CD14-positive monocyte (primary cell): Measurements from ENCODE around the gene BMPR1B. TPM values are rescaled to one million over a fixed set of nuclear protein-coding genes. Genes with fewer than 3 reads are reported as not detected.

Experiments
- DNase-seq, 3 donors: peaks; one replicate each; pipeline ENCODE4 v3.0.0-alpha.2; 2011 to 2022
- H2AFZ ChIP-seq: 2 replicates; pipeline ENCODE4 v1.6.0; 2012; ENCODE audit warnings: mild to moderate bottlenecking, low read depth, low read length, inconsistent platforms; ENCODE audit not compliant: insufficient read depth, poor library complexity, severe bottlenecking
- H3K27ac ChIP-seq, 2 donors: 1 replicate in 1 of 2; 2 replicates in 1 of 2; pipeline ENCODE4 v1.5.1; 2012 to 2013; ENCODE audit warnings: low read length in 2 of 2, control low read depth in 1 of 2, inconsistent platforms in 1 of 2, low read depth in 1 of 2, mild to moderate bottlenecking in 1 of 2
- H3K27me3 ChIP-seq, 2 donors: one replicate each; pipeline versions ENCODE4 v1.6.0 to v1.6.1; 2011 to 2013; ENCODE audit warnings: low read length in 2 of 2; ENCODE audit not compliant: control insufficient read depth in 2 of 2, insufficient read depth in 2 of 2
- H3K36me3 ChIP-seq, 2 donors: replicated peaks in 1 of 2; 1 replicate in 1 of 2; 2 replicates in 1 of 2; pipeline versions ENCODE4 v1.5.1 to v1.6.1; 2012 to 2013; ENCODE audit warnings: low read length in 2 of 2, control low read depth in 1 of 2, inconsistent platforms in 1 of 2, mild to moderate bottlenecking in 1 of 2; ENCODE audit not compliant: insufficient read depth in 2 of 2, control insufficient read depth in 1 of 2
- H3K4me1 ChIP-seq, 2 donors: 1 replicate in 1 of 2; 2 replicates in 1 of 2; pipeline versions ENCODE4 v1.5.1 to v1.6.1; 2012 to 2013; ENCODE audit warnings: low read length in 2 of 2, control low read depth in 1 of 2, inconsistent platforms in 1 of 2, mild to moderate bottlenecking in 1 of 2, moderate library complexity in 1 of 2; ENCODE audit not compliant: insufficient read depth in 2 of 2, control insufficient read depth in 1 of 2
- H3K4me2 ChIP-seq: replicated peaks from 2 replicates; pipeline ENCODE3; 2012; ENCODE audit warnings: low read length, moderate library complexity, mild to moderate bottlenecking; ENCODE audit not compliant: poor library complexity, severe bottlenecking; ENCODE audit errors: extremely low read depth
- H3K4me3 ChIP-seq, 3 experiments: fragments of 200-600 bp in 1 of 3; sonication (generic) in 1 of 3; replicated peaks in 1 of 3; 1 replicate in 2 of 3; 2 replicates in 1 of 3; pipeline ENCODE4 v1.5.1; 2011 to 2013; ENCODE audit warnings: low read length in 3 of 3, mild to moderate bottlenecking in 3 of 3, control low read depth in 2 of 3, low read depth in 2 of 3, inconsistent platforms in 1 of 3, moderate library complexity in 1 of 3
- H3K79me2 ChIP-seq: 2 replicates; pipeline ENCODE4 v1.6.0; 2012; ENCODE audit warnings: mild to moderate bottlenecking, control low read depth, inconsistent platforms, low read length, moderate library complexity; ENCODE audit not compliant: insufficient read depth
- H3K9ac ChIP-seq: 2 replicates; pipeline ENCODE4 v1.6.0; 2017; ENCODE audit warnings: low read length, mild to moderate bottlenecking; ENCODE audit not compliant: insufficient read depth, poor library complexity, severe bottlenecking
- H3K9me3 ChIP-seq, 2 donors: replicated peaks in 1 of 2; 1 replicate in 1 of 2; 2 replicates in 1 of 2; pipeline versions ENCODE4 v1.5.1 to v1.6.1; 2012 to 2013; ENCODE audit warnings: low read length in 2 of 2, control low read depth in 1 of 2; ENCODE audit not compliant: control insufficient read depth in 1 of 2, insufficient read depth in 1 of 2
- H4K20me1 ChIP-seq: 2 replicates; pipeline ENCODE4 v1.6.0; 2012; ENCODE audit warnings: mild to moderate bottlenecking, low read length, control low read depth, moderate library complexity; ENCODE audit not compliant: insufficient read depth
- H3K27ac Mint-ChIP-seq, 7 donors: one replicate each; pipeline ENCODE4 v1.8.0; 2020; ENCODE audit warnings: mild to moderate bottlenecking in 7 of 7, mixed read lengths in 7 of 7, moderate library complexity in 6 of 7, inconsistent platforms in 2 of 7
- H3K27me3 Mint-ChIP-seq, 3 donors: one replicate each; pipeline ENCODE4 v1.8.0; 2021 to 2022; ENCODE audit warnings: low read depth in 3 of 3, mild to moderate bottlenecking in 3 of 3, mixed read lengths in 3 of 3, moderate library complexity in 3 of 3, inconsistent platforms in 1 of 3
- H3K36me3 Mint-ChIP-seq, 2 donors: one replicate each; pipeline ENCODE4 v1.8.0; 2020; ENCODE audit warnings: mixed read lengths in 2 of 2, inconsistent platforms in 1 of 2, mild to moderate bottlenecking in 1 of 2
- H3K4me1 Mint-ChIP-seq: one replicate; pipeline ENCODE4 v1.8.0; 2020; ENCODE audit warnings: mild to moderate bottlenecking, mixed read lengths
- H3K4me3 Mint-ChIP-seq, 2 donors: one replicate each; pipeline ENCODE4 v1.8.0; 2020; ENCODE audit warnings: mild to moderate bottlenecking in 2 of 2, mixed read lengths in 2 of 2, moderate library complexity in 1 of 2
- H3K9me3 Mint-ChIP-seq, 7 donors: one replicate each; pipeline ENCODE4 v1.8.0; 2020 to 2022; ENCODE audit warnings: mixed read lengths in 7 of 7, mild to moderate bottlenecking in 6 of 7, moderate library complexity in 6 of 7, inconsistent platforms in 2 of 7
- WGBS: methylation state at CpG from one replicate; pipeline ENCODE4 v1.1.5; 2013; ENCODE audit warnings: missing lambda C conversion rate; ENCODE audit not compliant: insufficient coverage; 5-methylcytosine and 5-hydroxymethylcytosine counted together
- intact Hi-C, 2 donors: fragments of 100-400 bp; cut with micrococcal nuclease; formaldehyde crosslinking; loops; one replicate each; pipeline versions ENCODE4 v1.15.0 to v1.15.1; 2023
- polyA plus RNA-seq, 3 donors: library from polyadenylated mRNA; depleted of rRNA in 1 of 3; unstranded in 2 of 3; stranded (reverse) in 1 of 3; fragments of 300-500 nt in 2 of 3; fragments of >200 nt in 1 of 3; fragmentation: Illumina TruSeq in 2 of 3; gene quantifications; 1 replicate in 2 of 3; 2 replicates in 1 of 3; pipeline ENCODE4 v1.2.3, GENCODE V29; 2012 to 2021
- TF ChIP-seq, protein P1 (sequence below): fragments of 200-600 bp; IDR thresholded peaks from one replicate; pipeline ENCODE4 v1.8.0; 2022; ENCODE audit warnings: antibody characterized with exemption, mild to moderate bottlenecking

BMPR1B gene
- polyA plus RNA-seq, 3 donors: not detected

DNA sequence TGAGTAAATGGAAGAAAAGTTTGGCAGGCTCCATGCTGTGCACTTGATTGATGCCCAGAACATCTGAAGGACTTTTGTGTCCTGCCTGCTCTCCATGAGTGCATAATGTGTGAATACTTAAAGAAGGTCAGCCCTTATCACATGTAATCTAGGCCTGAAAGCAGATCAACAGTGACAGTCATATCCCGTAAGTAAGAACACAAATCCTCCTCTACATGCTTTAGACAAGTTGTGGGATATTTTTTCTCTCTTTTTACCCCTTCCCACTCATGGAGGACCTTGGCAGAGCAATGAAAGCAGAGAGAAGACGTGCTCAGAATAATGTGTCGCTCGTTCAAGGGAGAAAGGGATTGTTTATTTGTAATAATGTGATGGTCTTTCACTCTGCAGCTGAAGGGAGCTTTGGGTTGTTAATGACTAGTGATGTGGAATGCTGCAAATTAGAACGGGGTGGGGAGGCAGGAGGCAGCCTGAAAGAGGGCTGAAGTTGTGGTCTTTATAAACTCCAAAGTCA is 286.6 kb downstream of the BMPR1B start:
- DNase-seq: no peak
- Histone ChIP-seq H3K36me3 (no peaks in the 10 kb centered on the region), H3K79me2 (no peaks in the 10 kb centered on the region), H2AFZ (no peak overlapping the region), H3K27ac (no peak overlapping the region), H3K4me2 (no peak overlapping the region), H3K9me3 (peaks cover 0 to 4% of the 10 kb centered on the region in 2 donors), H3K4me1 (no peaks in the 10 kb centered on the region), H3K9ac (no peak overlapping the region), H3K27me3 (no peaks in the 10 kb centered on the region), H3K4me3 (no peak overlapping the region), H4K20me1 (no peaks in the 10 kb centered on the region)
- Mint-ChIP-seq H3K9me3 (peaks cover 0 to 8% (median 1%) of the 10 kb centered on the region in 7 donors), H3K27ac (no peak overlapping the region), H3K4me1 (no peaks in the 10 kb centered on the region), H3K4me3 (no peak overlapping the region), H3K27me3 (peaks cover 0 to 2% (median 0%) of the 10 kb centered on the region in 3 donors), H3K36me3 (no peaks in the 10 kb centered on the region)
- TF ChIP-seq, protein P1, sequence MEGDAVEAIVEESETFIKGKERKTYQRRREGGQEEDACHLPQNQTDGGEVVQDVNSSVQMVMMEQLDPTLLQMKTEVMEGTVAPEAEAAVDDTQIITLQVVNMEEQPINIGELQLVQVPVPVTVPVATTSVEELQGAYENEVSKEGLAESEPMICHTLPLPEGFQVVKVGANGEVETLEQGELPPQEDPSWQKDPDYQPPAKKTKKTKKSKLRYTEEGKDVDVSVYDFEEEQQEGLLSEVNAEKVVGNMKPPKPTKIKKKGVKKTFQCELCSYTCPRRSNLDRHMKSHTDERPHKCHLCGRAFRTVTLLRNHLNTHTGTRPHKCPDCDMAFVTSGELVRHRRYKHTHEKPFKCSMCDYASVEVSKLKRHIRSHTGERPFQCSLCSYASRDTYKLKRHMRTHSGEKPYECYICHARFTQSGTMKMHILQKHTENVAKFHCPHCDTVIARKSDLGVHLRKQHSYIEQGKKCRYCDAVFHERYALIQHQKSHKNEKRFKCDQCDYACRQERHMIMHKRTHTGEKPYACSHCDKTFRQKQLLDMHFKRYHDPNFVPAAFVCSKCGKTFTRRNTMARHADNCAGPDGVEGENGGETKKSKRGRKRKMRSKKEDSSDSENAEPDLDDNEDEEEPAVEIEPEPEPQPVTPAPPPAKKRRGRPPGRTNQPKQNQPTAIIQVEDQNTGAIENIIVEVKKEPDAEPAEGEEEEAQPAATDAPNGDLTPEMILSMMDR: no peak
- intact Hi-C loops: no loop called here
- 71% methylated on average over 1 of the region's 5 CpGs for WGBS

DNA sequence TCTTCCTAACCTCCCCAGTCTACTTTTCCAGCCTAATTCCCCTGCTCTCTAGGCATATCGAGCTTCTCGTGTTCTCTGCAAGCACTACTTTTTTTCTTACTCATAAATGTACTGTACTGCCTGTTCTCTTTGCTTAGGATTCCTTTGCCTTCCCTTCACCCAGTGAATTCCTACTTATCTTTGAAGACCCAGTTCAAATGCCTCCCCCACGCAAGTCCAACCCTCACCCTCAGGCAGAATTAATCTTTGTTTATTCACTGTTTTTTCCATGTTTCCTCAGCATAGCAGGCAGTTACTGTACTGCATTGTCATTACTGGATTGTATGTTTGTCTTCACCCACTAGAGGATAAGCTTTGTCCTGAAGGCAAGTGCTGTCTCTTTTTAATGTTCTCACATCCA is 287.7 kb downstream of the BMPR1B start:
- H3K27me3 ChIP-seq: no peaks in the 10 kb centered on the region
- H3K27me3 Mint-ChIP-seq: peaks cover 0 to 2% (median 0%) of the 10 kb centered on the region in 3 donors
- no peaks in the 10 kb centered on the region for H3K4me1 ChIP-seq
- no peak overlapping the region for H3K27ac Mint-ChIP-seq
- H4K20me1 ChIP-seq: no peaks in the 10 kb centered on the region
- no peak overlapping the region for H3K9ac ChIP-seq
- H3K9me3 Mint-ChIP-seq: peaks cover 0 to 10% (median 0%) of the 10 kb centered on the region in 7 donors
- H3K4me2 ChIP-seq: no peak overlapping the region
- DNase-seq: no peak
- no peak overlapping the region for H3K27ac ChIP-seq
- intact Hi-C loops: no loop called here
- no peaks in the 10 kb centered on the region for H3K36me3 ChIP-seq
- H3K36me3 Mint-ChIP-seq: no peaks in the 10 kb centered on the region
- H3K79me2 ChIP-seq: no peaks in the 10 kb centered on the region
- H3K4me3 ChIP-seq: no peak overlapping the region
- no peak overlapping the region for H2AFZ ChIP-seq
- TF ChIP-seq, protein P1: no peak
- peaks cover 0 to 4% of the 10 kb centered on the region in 2 donors for H3K9me3 ChIP-seq
- 100% methylated on average over 2 of the region's 3 CpGs for WGBS
- H3K4me3 Mint-ChIP-seq: no peak overlapping the region
- H3K4me1 Mint-ChIP-seq: no peaks in the 10 kb centered on the region
